HG03159 (cell line): ENCODE data around the gene DAZAP1.
"Not testable (repeated sequence)": the region's sequence is repeated elsewhere in the genome, so short reads cannot be mapped to it uniquely, and the experiment has no call there.

Source experiments
- ATAC-seq: cut with Tn5 transposase; IDR thresholded peaks from one replicate; pipeline ENCODE4 v1.9.1; 2021; ENCODE audit warnings: mild to moderate bottlenecking, moderate library complexity; ENCODE audit not compliant: unreplicated experiment

Gene DAZAP1

DNA sequence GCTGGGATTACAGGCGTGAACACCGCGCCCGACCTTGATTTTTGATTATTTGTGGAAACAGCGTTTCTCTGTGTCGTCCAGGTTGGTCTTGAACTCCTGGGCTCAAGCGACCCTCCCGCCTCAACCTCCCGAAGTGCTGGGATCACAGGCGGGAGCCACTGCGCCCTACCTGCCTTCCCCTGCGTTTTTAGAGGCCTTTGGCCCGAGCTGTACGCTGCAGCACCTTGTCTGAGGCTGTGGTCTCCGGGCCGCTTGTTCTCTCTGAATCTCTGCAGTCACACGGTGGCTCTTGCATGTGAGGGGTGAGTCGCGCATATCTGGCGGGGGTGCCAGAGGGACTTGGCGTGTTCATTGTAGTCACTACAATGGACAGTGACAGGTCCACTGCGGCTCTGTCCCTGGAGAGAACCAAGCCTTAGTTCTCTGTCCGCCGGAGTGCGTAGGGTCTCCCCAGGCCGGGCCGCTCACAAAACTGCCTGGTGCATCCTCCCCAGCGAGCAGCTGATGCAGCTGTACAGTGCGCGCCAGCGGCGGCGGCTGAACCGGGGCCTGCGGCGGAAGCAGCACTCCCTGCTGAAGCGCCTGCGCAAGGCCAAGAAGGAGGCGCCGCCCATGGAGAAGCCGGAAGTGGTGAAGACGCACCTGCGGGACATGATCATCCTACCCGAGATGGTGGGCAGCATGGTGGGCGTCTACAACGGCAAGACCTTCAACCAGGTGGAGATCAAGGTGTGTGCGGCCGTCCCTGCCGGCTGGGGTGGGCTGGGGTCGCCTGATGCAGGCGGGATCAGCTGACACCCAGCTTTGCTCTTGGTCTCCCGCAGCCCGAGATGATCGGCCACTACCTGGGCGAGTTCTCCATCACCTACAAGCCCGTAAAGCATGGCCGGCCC lies 32.4 kb downstream of the DAZAP1 start:
- ATAC-seq, result not testable (repeated sequence)

DNA sequence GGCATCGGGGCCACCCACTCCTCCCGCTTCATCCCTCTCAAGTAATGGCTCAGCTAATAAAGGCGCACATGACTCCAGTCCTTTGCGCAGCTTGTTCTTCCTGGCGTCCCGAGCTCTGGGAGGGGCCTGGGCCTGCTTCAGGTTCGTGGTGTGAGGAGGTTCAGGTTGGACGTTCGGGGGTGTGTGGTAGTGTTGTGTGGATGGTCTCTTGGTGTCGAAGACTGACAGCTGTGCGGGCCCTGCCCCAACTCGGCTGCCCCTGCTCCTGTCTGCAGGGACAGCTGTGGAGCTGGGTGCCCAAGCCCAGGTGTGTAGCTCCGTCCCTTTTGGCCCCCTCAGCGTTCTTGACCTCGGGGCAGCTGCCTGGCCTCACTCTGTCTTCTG lies 33.0 kb downstream of the DAZAP1 start:
- ATAC-seq, result no peak

DNA sequence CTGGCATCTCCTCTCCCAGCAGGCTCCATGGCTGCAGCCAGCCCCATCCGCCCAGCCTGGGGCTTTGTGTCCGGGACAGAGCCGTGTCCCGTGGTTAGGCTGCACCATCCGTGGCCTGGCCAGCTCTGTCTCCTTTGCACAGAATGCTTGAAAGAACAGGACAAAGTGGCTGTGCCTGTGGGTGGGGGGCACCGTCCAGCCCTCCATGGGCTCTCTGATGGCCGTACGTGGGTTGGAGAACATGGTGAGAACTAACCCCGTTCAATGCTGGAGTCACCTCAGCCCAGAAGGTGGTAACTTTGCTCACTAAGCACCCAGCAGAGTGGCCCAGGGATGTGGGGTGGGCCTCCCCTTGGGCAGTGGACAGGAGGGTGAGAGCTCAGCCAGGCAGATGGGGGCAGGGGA lies 33.6 kb downstream of the DAZAP1 start:
- ATAC-seq, result no peak

DNA sequence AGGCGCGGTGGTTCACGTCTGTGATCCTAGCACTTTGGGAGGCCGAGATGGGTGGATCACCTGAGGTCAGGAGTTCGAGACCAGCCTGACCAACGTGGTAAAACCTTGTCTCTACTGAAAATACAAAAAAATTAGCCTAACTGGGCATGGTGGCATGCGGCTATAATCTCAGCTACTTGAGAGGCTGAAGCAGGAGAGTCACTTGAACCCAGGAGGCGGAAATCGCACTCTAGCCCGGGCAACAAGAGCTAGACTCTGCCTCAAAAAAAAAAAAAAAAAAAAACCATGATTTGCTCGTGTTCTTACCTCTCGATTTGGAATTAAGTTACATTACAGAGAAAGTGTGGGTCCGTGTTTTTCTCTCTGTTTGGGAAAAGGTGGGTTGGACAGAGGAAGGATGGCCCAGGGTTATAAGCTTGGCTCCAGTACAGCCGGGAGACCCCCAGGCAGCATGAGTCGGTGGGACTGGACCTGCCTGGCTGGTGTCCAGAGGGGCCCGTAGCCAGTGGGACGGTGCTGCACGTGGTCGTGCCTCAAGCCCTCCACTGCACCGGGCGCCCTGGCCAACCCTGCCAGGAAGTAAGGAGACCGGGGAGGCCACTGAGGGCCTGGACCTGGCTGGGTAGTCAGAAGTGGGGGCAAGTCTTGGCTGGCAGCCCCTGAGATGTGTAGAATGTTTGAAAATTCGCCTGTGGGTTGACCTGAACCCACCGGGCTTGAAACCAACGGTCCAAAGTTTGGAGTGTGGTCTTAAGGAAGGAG lies 34.5 kb downstream of the DAZAP1 start:
- no peak for ATAC-seq

DNA sequence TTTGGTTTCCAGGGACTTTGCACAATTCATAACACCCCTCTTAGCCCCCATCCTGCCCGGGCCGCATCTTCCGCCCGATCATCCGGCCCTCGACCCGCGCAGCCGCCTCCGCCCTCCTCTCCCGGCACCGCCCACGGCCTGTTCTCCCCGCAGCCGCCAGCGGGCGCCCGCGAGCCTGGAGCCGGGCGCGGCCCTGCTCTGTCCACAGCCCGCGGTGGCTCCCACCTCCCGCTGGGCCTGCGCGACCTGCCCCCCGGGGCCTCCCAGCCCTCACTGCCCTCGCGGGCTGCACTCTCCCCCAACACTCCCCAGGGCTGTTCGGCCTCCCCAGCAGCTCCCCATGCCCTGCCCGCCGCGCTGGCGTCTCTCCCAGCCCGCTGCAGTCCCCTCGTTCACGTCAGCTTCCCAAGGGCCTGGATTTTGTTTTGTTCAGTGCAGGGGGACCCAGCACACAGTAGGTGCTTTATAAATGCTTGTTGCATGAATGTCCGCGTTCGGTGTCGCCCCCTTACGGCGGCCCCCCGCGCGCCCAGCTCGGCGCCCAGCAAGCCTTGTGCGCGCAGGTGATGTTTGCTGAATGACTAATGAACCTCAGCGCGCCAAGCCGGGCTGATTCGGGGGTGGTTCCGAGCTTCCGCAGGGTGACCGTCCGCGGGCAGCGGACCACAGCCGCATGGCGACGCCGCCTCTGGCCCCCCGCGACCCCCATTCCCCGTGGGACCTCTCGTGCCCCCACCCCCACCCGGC lies 38.0 kb downstream of the DAZAP1 start:
- ATAC-seq, result no peak

DNA sequence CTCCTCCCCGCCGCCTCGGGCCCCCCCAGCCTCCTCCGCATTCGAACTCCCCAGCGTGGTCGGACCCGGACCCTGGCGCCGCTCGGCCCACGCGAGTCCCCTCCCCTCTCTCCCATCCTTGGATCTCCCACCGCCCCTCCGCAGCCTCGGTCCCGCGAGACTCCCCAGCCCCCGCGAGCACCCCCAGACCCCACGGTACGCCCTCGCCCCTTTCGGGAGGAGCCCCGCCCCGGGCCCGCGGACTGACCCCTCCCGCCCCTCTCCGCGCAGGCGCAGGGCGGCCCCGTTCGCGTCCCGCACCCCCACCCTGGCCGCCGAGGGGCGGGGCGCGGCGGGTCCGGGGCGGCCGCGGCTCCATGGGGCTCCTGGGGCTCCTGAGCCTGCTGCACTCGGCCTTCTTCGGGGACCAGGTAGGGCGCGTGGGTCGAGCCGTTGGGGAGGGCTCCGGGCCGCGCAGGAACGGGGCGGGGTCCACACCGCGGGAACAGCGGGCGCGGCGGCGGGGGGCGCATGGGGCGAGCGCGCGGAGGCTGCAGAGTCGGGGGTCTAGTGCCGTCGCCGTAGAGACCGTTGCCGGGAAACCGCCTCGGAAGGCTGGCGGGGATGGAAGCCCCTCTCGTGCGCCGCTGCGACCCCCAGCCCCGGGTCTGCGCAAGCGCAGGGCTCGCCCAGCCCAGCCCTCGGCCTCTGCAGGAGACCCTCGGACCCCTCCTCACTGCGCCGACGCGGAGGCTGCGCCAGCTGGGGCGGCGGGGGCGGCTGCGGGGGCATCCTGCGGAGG lies 38.7 kb downstream of the DAZAP1 start:
- no peak for ATAC-seq

DNA sequence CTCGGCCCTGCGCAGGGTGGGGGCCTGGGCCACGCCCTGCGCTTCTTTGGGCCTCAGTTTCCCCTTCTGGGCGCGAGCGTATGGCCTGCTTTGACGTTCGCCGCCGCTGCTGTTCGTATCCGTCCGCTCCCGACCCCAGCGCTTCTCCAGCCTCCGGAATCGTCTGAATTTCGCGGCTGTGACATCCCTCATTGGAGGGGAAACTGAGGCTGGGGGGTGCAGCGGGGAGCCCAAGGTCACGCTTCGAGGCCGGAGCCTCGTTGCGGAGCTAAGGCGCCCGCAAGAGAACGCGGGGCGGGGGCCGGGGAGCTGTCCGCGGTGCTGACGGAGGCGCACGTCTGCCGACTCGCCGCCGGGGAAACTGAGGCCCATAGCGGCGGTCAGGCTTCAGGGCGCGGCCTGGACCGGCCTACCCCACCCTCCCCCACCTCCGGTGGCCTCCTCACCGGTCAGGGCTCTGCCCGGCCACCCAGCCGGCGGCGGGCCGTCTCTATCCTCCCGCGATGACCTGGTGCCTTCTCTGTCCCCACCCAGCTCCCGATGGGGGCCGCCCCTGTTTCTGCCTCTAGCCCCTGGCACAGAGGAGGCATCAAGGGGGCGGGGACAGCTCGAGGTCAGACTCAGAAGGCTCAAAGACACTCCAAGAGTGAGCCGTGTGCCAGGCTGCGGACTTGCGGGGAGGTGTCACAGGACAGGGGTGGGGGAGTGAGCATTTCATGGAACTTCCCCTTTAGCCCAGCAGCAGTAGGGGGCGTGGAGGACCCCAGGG lies 39.5 kb downstream of the DAZAP1 start:
- no peak for ATAC-seq

DNA sequence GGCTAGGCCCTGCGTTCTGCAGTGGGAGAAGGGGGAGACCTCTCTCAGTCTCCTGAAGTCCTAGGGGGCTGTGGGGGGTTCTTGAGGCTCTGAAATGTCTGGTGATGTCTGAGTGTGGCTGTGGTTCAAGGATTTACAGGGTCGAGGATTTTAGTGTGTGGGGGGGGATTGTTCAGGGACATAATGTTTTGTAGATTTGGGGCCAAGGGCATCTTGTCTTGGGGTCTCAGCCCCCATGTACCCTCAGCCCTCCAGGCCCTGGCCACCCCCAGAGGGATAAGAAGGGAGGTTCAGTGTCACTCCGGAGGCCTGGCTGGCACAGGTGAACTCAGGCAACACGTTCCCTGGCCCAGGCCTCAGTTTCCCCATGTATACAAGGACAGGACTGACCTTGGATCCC lies 40.1 kb downstream of the DAZAP1 start:
- no peak for ATAC-seq

DNA sequence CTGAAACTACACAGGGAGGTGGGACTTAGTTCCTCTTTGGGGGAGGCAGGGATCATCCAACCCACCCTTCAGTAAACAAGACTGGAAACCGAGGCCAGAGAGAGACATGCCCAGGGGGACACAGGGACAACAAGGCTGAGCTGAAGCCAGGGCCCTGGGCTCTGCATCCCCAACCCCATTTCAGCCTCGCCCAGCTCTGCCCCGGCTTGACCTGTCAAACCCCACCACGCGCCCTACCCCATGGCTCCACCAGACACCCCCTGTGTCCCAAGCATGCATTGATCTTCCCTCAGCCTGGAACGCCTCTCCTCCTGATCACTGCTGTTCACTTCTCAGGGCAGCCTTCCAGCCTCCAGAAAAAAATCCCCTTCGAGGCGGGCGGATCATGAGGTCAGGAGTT lies 40.6 kb downstream of the DAZAP1 start:
- ATAC-seq, result no peak

DNA sequence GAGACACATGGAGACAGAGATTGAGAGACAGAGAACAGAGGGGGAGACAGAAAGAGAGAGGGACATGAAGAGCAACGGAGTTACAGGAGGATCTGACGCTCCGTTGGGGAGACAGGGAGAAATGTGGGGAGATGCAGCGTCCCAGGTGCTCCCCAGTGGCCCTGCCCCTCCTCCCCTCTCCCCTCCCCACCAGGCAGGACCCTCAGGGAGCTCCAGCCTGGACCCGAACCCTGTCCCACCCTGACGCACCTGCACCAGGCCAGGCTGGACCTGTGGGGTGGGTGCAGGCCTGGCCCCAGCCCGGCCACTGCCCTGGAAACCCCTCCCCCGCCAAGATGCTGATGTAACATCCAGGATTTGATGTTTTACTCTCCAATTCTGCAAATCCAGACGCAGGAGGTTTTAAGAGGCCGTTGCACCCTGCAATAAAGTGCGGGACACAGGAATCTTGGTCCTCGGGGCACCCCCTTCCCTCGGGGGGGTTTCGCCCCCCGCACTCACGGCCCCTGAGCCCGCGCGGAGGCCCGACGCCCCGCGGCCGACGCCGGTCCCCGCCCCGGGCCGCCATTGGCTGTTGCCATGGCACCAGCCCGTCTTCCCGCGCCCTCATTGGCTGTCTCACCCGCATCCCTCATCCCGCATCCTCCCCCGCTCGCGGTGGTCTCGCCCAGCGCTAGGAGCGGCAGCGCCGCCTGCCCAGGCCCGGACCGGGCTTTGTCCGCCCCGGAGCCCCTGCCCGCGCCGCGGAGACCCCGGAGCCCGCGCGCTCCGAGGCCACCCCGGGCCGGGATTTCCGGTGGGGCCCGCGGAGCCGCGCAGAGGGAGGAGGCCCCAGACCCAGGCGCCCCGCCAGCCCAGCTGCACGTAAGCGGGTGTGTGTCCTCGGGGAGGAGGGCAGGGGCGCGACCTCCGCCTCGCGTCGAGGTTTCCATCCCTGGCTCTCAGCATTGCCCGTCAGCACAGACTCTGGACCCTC lies 42.4 kb downstream of the DAZAP1 start, which contains the start of gene APC2:
TSS of gene APC2 (plus strand) at position 655 of the 976 bp plus-strand sequence. CDS start 2,881 bp downstream, outside the sequence.
- no peak for ATAC-seq

DNA sequence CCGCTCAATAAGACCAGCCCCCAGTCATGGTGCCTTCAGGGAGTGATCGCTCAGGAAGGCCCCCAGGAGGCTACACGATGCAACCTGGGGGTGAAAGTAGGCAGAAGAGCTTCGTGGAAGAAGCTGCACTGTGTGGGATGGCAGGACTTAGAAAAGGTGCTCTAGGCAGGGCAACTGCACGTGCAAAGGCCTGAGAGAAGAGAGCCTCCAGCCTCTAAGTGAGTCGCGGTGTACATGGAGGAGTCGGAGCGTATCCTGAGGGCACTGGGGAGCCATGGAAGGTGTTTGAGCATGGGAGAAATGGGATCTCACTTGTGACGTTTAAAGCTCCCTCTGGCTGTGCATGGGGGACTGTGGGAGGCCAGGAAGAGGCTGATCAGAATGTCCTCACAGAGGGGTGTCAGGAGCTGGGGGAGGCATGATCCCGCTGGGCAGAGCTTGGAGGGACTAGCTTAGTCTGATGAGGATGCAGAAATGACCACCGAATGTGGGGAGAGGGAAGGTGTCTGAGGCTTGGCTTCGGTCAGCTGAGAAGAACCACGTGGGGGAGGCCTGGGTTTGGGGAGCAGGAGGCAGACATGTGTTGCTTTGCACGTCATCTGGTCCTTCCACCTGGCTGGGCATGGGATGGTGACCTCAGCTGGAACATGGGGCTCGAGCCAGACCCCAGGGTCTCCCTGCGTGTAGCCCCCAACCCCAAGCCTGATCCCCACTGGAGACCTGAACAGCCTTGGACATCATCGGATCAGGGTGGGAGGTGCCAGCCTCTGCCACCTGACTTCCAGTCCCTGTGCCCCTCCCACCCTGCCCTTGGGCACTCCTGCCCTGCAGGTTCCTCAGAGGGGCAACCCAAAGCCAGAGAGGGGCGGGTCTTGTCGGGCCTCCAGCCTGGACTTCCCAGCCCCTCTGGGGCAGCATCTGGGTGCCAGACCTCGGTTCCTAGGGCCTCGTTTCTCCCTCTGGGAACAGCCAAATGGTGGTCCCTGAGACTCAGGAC lies 43.6 kb downstream of the DAZAP1 start:
- ATAC-seq, result no peak

DNA sequence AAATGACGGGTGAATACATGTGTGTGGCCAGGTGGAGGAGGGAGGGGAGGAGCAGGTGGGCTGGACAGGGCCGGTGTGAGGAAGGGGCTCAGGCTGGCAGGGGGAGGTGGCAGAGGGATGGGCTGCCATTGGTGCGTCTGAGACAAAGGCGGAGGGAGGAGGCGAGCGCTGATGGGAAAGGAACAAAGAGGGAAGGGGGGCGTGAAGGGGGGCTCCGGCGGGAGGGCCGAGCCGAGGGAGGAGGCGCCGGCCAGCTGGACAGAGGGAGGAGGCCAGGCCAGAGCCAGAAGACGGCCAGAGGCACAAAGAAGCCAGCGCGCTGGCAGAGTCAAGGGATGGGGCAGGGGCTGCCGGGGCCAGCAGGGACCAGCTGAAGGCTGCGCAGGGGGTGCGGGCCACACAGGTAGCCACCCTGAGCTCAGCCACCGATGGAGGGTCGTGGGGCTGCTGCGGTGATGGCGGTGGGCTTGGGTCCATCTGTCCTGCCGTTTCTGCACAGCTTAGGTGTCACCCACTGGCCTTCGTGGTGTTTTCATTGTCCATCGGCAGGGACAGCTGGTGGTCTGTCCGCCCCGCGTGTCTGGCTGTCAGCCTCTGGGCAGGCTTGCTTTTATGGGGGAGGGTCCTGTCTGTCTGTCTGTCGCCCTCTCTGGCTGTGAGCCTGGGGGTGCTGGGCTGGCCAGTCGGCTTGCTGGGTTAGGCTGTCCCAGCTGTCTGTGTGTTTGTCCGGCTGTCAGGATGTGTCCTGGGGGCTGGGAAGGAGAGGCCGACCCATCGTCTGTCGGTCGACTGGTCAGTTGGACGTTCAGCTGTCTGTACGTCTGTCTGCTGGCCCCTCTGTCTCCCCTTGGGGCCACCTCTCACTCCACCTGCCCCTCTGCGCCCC lies 44.8 kb downstream of the DAZAP1 start:
- ATAC-seq, result no peak

DNA sequence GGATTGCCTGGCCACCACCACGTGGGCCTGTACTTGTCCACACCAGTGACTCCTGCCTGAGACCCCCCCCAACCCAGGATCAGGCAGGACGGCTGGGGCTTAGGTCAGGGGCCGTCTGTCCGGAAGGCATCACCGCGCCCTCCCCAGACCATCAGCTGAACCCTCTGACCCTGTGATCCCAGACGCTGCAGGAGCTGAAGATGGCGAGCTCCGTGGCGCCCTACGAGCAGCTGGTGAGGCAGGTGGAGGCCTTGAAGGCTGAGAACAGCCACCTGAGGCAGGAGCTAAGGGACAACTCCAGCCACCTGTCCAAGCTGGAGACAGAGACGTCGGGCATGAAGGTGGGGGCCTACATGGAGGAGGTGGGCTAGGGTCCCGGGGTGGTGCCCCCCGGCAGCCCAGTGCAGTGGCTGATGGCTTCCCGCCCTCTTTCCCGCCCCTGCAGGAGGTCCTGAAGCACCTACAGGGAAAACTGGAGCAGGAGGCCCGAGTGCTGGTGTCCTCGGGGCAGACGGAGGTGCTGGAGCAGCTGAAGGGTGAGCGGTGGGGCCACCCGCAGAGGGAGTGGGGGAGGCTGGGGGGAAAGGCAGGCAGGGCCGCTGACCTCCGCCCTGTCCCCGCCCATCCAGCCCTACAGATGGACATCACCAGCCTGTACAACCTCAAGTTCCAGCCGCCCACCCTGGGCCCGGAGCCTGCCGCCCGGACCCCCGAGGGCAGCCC lies 45.6 kb downstream of the DAZAP1 start:
- ATAC-seq, result no peak

DNA sequence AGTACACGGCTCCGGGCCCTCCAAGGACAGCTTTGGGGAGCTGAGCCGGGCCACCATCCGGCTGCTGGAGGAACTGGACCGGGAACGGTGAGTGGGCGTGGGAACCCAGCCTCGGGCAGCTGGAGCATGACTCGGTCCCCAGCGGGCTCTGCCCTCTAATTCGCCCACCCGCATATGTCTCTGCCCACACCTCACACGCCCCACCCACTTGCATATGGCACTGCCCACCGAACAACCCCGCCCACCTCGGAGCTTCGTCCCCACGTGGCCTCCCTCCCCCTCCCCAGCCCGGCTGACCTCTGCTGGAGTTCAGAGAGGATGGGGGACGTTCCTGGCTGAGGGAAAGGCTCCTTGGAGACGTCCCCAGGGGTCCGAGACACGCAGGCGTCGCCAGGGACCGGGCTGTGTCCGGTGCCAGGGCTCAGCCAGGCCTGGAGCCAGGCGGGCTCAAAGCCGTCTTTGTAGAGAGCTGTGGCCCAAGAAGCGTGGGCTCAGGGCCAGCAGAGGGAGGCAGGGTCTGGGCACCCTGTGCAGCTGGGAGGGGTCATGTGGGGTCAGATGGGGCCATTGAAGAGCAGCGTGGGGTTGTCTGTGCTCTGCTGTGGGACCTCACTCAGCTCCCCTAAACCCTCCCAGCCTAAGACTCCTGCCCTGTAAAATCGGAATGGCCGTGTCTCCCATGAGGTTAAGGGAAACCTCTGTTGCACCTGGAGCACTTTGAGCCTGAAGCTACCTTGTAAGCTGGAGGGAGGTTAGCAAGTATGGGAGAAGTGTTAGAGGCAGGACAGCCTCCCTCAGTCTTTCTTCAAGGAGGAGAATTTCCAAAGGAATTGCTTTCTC lies 46.4 kb downstream of the DAZAP1 start:
- ATAC-seq, result no peak

DNA sequence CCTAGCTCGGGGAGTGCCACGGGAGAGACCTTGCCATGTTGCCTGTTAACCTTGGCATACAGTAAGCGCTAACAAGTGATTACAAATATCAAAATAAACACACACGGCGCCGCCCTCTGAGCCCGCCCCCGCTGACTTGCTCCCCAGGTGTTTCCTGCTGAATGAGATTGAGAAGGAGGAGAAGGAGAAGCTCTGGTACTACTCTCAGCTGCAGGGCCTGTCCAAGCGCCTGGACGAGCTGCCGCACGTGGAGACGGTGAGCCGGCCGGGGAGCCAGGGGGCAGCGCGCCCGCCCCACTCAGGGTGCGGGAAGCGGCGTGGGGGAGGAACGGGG lies 47.6 kb downstream of the DAZAP1 start:
- no peak for ATAC-seq
